Measurements from ENCODE around the gene SYVN1.
"Not testable (repeated sequence)": the region's sequence is repeated elsewhere in the genome, so short reads cannot be mapped to it uniquely, and the experiment has no call there.

Gene SYVN1

GRCh38 chr11:65180877-65181568 lies 46.7 kb upstream of the SYVN1 start:
- POLR2A ChIA-PET = interaction anchor here (0.9 to 4.0 kb wide), 9 partner anchors 16 to 81 kb away, joined by 3 to 27 read pairs (median 7); partner anchors contain the start of genes FAU, MRPL49, POLA2 and SYVN1
- DNase-seq (ENCODE audit: extremely low spot score) = peak; percentile 87
- CTCF ChIA-PET = interaction anchor here (0.6 to 1.2 kb wide), 4 partner anchors 24 to 74 kb away, joined by 3 to 5 read pairs (median 4); partner anchors contain the start of gene TM7SF2
- TF ChIP-seq ELF4 (IDR thresholded peaks at IDR 0.05) = no peak
- no peak for TF ChIP-seq PKNOX1 (IDR thresholded peaks at IDR 0.05)
- TF ChIP-seq SP1 (IDR thresholded peaks at IDR 0.05) = no peak
- no peak for TF ChIP-seq L3MBTL2 (conservative IDR thresholded peaks at IDR 0.05)
- TF ChIP-seq ARNT (IDR thresholded peaks at IDR 0.05) = no peak
- no peak for TF ChIP-seq CTBP1 (IDR thresholded peaks at IDR 0.05; ENCODE audit: borderline replicate concordance)
- TF ChIP-seq BHLHE40 (IDR thresholded peaks at IDR 0.05; ENCODE audit: borderline replicate concordance) = no peak
- no peak for TF ChIP-seq HDGF (IDR thresholded peaks at IDR 0.05; ENCODE audit: borderline replicate concordance)
- no peak for TF ChIP-seq NFRKB (IDR thresholded peaks at IDR 0.05)

GRCh38 chr11:65174571-65175010 lies 40.3 kb upstream of the SYVN1 start:
- POLR2A ChIA-PET = interaction anchor here (2.0 kb wide), 1 partner anchor 40 kb away, joined by 11 read pairs; the partner anchor contains the start of gene SYVN1
- CTCF ChIA-PET; DNase-seq (ENCODE audit: extremely low spot score): not testable (repeated sequence)

DNA sequence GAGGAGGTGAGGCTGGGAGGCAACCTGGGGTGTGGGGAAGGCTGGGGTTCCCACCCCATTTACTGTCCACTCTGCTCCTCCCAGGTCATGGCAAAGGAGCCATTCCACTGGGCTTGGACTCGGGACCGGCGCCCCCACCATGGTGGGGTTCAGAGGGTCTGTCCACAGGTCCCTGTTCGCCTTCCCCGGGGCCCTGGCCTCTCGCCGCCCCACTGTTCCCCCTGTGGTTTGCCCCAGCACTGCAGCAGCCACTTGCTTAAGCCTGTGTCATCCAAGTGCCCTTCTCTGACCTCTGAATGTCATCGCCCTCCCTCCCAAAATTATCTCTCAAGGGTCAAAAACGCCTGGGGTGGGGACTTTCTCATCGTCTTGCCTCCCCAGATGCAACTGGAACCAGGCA lies 38.3 kb upstream of the SYVN1 start:
- ChIA-PET CTCF (no interaction called here), POLR2A (no interaction called here)
- TF ChIP-seq FOXM1 (IDR thresholded peaks at IDR 0.05; ENCODE audit: borderline replicate concordance) (no peak), ELF4 (IDR thresholded peaks at IDR 0.05) (no peak), TARDBP (IDR thresholded peaks at IDR 0.05) (no peak), FOXA1 (IDR thresholded peaks at IDR 0.05) (no peak), BHLHE40 (IDR thresholded peaks at IDR 0.05; ENCODE audit: borderline replicate concordance) (no peak), NFRKB (IDR thresholded peaks at IDR 0.05) (no peak), SP1 (IDR thresholded peaks at IDR 0.05) (no peak), FOXK2 (IDR thresholded peaks at IDR 0.05) (no peak), L3MBTL2 (conservative IDR thresholded peaks at IDR 0.05) (no peak), HDGF (IDR thresholded peaks at IDR 0.05; ENCODE audit: borderline replicate concordance) (no peak), PKNOX1 (IDR thresholded peaks at IDR 0.05) (no peak), ZNF384 (IDR thresholded peaks at IDR 0.05) (no peak), LEF1 (IDR thresholded peaks at IDR 0.05; ENCODE audit: borderline replicate concordance) (no peak), CTBP1 (IDR thresholded peaks at IDR 0.05; ENCODE audit: borderline replicate concordance) (no peak), ARNT (IDR thresholded peaks at IDR 0.05) (no peak), SUZ12 (IDR thresholded peaks at IDR 0.05) (no peak)
- no peak for DNase-seq (ENCODE audit: extremely low spot score)

- CTCF ChIA-PET = no interaction called here
- DNase-seq (ENCODE audit: extremely low spot score) = peak; percentile 96
- POLR2A ChIA-PET = interaction anchor here (0.7 to 1.5 kb wide), 4 partner anchors 10 to 92 kb away, joined by 3 to 4 read pairs (median 4); partner anchors contain the start of genes POLA2 and SYVN1
- TF ChIP-seq FOXA1 (IDR thresholded peaks at IDR 0.05) (no peak), SUZ12 (IDR thresholded peaks at IDR 0.05) (no peak), L3MBTL2 (conservative IDR thresholded peaks at IDR 0.05) (no peak), ELF4 (IDR thresholded peaks at IDR 0.05) (peak; percentile 89), BHLHE40 (IDR thresholded peaks at IDR 0.05; ENCODE audit: borderline replicate concordance) (no peak)
These were observed 35.8 kb upstream of the SYVN1 start, which contains the start of gene SPDYC for GRCh38 chr11:65170058-65170534. TSS of gene SPDYC (plus strand) at chr11:65170233. CDS start at chr11:65171358, 1,125 bp downstream.

DNA sequence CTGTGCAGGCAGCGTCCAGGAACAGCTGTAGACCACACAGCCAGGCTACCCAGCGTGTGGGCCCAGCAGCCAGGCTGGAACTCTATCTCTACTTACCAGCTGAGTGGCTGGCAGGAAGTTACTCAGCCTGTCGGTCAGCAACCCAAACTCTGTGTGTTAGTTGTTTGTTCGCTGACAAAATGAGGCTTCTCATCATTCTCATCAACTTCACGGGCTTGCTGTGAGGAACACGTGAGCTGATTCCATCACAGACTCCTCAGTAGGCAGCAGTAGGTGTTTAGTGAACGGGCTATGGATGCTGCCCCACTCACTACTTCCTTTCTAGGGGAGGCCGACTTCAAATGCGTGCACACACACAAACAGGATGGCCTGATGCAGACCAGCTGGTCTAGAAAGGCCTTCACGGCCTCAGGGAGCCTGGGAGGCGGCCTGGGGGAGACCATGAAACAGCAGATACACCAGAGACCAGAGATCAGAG lies 34.9 kb upstream of the SYVN1 start:
- POLR2A ChIA-PET = interaction anchor here (0.9 to 1.5 kb wide), 2 partner anchors 34 to 45 kb away, joined by 3 to 4 read pairs; no protein-coding TSS in a partner anchor
- no peak for DNase-seq (ENCODE audit: extremely low spot score)
- CTCF ChIA-PET = interaction anchor here (0.5 to 0.6 kb wide), 2 partner anchors 20 to 59 kb away, joined by 3 to 4 read pairs; no protein-coding TSS in a partner anchor
- TF ChIP-seq ELF4 (IDR thresholded peaks at IDR 0.05) (no peak), PKNOX1 (IDR thresholded peaks at IDR 0.05) (no peak), HDGF (IDR thresholded peaks at IDR 0.05; ENCODE audit: borderline replicate concordance) (no peak), ZNF384 (IDR thresholded peaks at IDR 0.05) (no peak), SUZ12 (IDR thresholded peaks at IDR 0.05) (no peak)

GRCh38 chr11:65167656-65168055 lies 33.3 kb upstream of the SYVN1 start:
- no peak for DNase-seq (ENCODE audit: extremely low spot score)
- ChIA-PET CTCF (no interaction called here), POLR2A (no interaction called here)
- TF ChIP-seq BHLHE40 (IDR thresholded peaks at IDR 0.05; ENCODE audit: borderline replicate concordance) (no peak), ELF4 (IDR thresholded peaks at IDR 0.05) (no peak), SUZ12 (IDR thresholded peaks at IDR 0.05) (no peak), SP1 (IDR thresholded peaks at IDR 0.05) (no peak), ARNT (IDR thresholded peaks at IDR 0.05) (no peak), PKNOX1 (IDR thresholded peaks at IDR 0.05) (no peak), HDGF (IDR thresholded peaks at IDR 0.05; ENCODE audit: borderline replicate concordance) (no peak), FOXK2 (IDR thresholded peaks at IDR 0.05) (no peak), CTBP1 (IDR thresholded peaks at IDR 0.05; ENCODE audit: borderline replicate concordance) (no peak), TARDBP (IDR thresholded peaks at IDR 0.05) (no peak), ZNF384 (IDR thresholded peaks at IDR 0.05) (no peak), L3MBTL2 (conservative IDR thresholded peaks at IDR 0.05) (no peak), FOXM1 (IDR thresholded peaks at IDR 0.05; ENCODE audit: borderline replicate concordance) (no peak), FOXA1 (IDR thresholded peaks at IDR 0.05) (no peak)
